Activated CD4-positive, alpha-beta T cell treated with anti-CD3 and anti-CD28 coated beads, Interleukin-2, amount 50 U/mL, for 24 hours (primary cell): ENCODE results near the gene ACTR10.
A peak's percentile ranks its signal among the peaks of the same experiment; 100 is the strongest.
"Not testable (repeated sequence)": the region's sequence is repeated elsewhere in the genome, so short reads cannot be mapped to it uniquely, and the experiment has no call there.

ENCODE experiments used
- DNase-seq, 2 donors: peaks; one replicate each; pipeline ENCODE4 v3.0.0-alpha.2; 2020; ENCODE audit warnings: low read depth in 1 of 2, low spot score in 1 of 2

ACTR10 gene

GRCh38 chr14:58215191-58215914 lies 15.4 kb downstream of the ACTR10 start:
- no peak for DNase-seq

- no peak for DNase-seq
Measured at GRCh38 chr14:58216544-58216943, 16.6 kb downstream of the ACTR10 start.

DNA sequence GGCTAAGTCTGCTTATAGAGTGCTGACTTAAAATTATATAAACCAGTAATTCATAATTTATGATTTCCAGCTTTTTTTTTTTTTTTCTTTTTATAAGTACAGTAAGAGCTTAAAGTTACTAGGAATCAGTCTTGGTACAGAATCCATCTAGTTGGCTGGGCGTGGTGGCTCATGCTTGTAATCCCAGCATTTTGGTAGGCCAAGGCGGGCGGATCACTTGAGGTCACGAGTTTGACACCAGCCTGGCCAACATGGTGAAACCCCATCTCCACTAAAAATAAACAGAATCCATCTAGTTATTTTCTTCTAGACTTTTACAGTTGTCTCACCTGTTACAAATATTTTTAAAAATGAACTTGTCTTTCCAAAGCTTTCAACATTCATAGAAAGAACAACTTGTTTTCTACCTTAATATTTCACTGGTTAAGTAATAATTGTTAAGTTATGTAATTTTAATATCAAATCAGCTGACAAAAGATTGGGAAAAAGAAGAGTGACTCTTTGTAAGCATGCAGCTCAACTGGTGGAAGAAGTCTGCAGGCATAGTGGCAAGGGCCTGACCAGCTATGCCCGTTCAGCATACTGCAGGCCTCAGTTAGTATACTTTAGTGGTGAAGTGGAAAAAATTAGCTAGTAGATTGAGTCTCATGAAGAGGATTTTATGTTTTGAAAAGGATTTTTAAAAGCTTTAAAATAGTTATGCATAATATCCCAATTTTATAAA lies 27.3 kb downstream of the ACTR10 start:
- no peak for DNase-seq

DNA sequence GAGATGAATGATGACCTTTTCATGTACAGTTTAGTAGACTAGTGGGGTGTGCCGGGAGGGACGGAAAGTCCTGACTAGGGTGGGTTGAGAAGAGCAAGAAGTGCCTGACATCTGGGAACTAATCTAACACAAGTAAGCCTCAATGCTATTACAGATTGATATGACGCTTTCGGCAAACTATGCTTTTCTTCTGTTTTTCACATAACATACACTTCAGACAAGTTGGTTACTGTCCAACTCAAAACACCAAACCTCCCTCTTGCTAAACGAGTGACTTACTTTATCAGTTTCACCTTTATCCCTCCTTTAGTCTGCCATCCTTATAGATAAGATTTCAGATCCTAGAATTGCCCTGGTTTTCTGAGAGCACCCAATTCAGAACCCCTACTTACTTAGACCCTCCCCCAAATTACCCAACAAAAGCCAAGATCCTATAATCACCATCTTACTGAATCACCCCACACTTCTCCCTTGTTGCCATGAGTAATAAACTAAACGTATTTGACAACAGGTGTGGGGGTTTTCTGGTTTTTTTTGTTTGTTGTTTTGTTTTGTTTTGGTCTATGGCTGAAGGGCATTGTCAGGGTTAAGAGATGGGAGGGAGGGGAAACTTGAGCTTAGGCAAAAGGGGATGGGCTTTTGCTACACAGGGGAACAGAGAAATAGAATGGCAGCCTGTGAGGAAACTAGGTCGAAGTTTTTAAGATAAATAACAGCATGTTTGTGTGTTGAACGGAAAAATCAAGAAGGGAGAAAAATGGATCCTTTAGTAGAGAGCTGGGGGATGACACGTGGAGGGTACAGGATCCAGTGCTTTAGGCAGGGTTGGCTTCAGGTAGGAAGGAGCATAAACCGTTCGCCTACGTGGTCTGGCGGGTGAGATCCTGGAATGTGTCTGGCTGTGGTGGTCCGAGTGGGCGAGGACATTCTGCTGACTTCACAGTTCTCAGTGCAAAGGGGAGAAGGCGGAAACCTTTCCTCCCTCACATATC lies 38.6 kb downstream of the ACTR10 start:
- DNase-seq = no peak

- peak; percentile 81 to 82 for DNase-seq
Measured at GRCh38 chr14:58239244-58240195, 39.6 kb downstream of the ACTR10 start.

DNA sequence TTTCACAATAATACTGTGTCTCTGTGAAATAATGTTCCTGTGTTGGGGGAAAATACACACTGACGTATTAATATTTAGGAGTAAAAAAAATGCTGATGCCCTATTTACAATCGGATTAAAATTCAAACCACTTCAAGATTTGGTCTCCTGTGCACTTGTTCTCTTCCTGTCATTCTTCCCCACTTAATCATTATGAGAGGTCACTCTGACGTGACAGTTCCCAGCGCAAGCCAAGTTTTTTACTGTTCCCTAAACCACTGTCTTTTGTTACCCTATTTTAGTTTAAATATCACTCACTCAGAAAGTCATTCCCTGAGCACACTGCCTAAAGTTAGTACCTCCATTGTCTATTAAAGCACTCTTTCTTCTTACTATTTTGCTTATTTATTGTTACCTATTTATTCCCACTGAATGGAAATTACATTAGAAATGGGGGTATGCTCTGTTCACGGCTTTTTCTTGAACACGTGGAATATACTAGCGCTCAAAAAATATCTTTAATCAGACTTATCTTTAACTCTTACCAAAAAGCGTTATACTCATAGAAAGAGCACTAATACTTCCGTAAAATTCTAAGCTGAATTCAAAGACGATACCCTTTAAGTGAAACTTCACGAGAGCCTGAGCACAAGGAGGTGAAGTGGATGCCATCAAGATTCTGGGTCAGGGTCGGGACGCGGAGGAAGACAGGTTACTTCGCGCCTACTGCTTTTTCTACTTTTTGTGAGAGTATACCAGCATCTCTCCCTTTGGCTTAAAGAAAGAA lies 44.0 kb downstream of the ACTR10 start:
- DNase-seq = peak in 1 of 2 donors; percentile 17

DNA sequence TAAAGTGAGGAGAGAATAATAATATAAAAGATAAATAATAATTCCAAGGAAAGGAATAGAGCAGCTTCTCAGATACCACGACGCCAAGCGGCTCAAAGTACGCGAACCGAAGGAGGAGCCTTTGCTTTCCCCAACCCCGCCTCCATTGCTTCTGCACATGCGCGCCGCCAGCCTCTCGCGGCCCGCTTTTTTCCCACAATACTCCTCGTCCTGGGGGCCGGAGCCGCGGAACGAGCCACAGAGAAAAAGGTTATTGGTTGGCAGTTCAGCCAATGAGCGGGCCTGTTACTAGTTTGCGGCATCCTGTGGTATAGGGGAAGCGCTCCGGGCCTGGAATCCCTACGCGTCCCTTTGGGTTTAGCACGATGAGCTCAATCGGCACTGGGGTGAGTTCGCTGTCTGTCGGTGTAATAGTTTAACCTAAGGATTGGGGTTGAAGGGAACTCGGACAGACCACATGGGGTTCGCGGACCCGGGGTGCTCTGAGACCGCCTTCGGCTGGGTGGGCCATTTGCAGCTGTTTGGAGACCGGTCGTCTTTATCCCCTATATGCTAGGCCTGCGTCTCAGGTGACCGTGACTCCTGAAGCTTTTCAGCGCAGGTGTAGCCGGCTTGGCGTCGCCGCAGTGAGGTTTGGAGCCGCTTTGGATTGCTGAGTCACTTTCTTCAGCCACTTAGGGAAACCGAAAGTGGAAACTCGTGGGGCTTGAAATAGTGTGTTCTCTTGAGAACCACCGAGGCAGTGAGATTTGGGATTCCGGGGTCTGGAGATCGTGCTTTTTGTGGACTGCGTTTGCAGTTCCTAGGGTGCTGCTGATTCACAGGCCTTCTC lies 44.8 kb downstream of the ACTR10 start, which contains the start of gene PSMA3:
PSMA3 (plus strand) TSS at position 288 of the 832 bp plus-strand sequence; CDS start at position 366, 78 bp downstream.
- peak; percentile 91 to 98 for DNase-seq

GRCh38 chr14:58245562-58245961 lies 45.6 kb downstream of the ACTR10 start:
- no peak for DNase-seq

DNA sequence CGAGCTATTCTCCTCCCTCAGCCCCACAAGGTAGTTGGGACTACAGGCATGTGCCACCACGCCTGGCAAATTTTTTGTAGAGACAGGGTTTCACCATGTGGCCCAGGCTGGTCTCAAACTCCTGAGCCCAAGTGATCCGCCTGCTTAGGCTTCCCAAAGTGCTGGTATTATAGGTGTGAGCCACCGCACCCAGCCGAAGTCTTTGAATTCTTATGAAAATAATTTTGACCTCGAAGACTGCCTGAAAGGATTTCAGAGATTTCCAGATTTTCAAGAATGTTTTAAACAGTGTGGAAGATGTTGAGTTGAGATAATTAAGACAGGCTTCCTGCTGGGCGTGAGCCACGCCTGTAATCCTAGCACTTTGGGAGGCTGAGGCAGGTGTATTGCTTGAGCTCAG lies 49.7 kb downstream of the ACTR10 start:
- DNase-seq = no peak

DNA sequence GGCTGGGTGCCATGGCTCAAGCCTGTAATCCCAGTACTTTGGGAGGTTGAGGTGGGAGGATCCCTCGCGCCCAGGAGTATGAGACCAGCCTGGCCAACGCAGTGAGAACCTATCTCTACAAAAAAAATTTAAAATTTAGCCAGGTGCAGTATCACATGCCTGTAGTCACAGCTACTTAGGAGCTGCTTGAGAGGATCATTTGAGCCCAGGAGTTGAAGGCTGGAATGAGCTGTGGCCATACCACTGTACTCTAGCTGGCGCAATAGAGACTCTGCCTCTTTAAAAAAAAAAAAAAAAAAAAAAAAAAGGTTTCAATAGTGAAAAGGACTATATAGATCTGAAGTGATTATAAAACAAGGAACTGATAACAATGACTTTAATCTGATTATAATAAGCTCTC lies 58.2 kb downstream of the ACTR10 start:
- no peak for DNase-seq

DNA sequence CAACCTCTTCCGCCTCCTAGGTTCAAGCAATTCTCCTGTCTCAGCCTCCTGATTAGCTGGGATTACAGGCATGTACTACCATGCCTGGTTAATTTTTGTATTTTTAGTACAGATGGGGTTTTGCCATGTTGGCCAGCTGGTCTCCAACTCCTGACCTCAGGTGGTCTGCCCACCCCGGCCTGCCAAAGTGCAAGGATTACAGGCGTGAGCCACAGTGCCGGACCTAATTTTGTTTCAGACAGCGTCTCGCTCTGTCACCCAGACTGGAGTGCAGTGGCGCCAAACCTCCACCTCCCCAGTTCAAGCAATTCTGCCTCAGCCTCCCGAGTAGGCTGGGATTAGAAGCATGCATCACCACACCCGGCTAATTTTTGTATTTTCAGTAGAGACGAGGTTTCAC lies 62.1 kb downstream of the ACTR10 start:
- DNase-seq = not testable (repeated sequence)

DNA sequence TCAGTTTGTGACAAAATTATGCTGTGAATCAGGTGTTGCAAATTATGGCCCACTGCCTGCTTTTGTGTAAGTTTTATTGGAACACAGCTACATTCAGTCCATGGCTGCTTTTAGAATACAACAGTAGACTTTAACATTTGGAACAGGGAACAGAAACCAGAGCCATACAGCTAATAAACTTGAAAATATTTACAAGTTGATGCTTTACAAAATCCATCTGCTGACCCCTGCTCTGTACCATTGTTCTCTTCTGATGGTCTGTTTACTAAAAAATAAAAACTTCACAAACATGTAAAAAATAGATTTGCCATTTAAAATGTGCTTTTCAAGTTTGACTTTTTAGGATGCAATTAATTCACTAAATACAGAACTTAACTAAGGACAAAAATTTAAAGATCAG lies 65.5 kb downstream of the ACTR10 start:
- DNase-seq = no peak

DNA sequence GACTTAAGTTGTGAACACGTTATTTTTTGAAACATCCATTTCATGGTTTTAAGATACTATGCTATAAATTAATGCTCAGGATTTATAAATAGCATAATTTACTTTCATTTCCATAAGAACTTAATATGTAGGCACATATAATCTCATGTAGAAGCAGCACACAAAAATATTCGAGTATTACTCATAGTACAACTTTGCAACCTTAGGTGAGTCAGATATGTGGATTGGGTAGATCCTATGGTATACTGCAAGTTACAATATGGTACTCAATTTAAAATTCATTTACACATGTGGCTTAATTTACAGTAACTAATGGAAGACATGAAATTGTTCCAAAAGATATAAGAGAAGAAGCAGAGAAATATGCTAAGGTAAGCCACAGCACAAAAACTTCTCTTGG lies 70.7 kb downstream of the ACTR10 start:
- no peak for DNase-seq

DNA sequence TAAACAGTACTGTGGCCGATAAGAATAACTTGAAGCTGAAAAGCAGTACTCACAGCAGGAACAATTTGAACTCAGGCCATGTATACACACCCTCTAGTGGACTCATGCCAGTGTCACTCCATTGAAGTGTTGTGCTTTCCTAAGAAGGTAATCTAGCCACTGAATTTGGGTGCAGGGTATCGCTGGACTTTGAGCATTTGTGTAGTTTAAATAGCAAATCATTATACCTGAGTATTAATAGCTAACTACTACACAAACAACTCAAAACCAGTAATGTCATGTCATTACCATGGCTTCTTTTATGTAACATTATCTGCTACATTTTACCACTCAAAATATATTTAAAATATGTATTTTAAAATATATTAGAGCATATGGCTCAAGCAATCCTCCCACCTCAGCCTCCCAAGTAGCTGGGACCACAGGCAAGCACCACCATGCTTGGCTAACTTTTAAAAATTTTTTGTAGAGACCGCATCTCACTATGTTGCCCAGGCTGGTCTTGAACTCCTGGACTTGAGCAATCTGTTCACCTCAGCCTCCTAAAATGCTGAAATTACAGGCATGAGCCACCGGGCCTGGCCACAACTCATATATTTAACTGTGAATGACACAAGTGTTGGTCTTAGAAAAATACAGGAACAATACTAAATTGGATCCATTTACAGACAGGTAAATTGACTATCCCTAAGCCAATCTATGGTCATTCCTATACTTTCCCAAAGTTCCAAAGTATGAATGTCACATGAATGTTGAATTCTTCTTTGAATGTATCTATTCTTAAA lies 72.8 kb downstream of the ACTR10 start:
- DNase-seq = no peak

- DNase-seq = no peak
Measured at GRCh38 chr14:58274881-58275280, 74.9 kb downstream of the ACTR10 start.

DNA sequence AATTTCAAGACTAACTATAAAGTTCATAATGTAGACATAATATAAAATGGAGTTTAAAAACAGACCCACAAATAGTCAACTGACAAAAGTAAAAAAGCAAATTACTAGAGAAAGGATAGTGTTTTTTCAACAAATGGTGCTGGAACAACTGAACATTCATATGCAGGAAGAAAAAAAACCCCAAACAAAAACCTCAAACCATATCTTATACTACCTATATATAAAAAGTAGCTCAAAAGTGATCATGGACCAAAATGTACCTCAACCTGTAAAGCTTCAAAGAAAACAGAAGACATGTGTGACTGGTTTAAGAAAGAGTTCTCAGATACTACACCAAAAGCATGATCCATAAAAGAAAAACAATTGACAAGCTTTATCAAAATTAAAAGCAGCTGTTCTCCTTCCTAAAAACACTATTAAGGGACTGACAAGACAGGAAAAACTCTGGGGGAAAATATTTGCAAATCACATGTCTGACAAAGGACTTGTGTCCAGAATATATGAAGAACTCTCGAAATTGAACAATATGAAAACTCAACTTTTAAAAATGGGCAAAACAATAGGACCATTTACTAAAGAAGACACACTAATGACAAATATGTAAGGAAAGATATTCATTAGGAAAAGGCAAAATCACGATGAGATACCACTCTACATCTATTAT lies 75.7 kb downstream of the ACTR10 start:
- DNase-seq = no peak

DNA sequence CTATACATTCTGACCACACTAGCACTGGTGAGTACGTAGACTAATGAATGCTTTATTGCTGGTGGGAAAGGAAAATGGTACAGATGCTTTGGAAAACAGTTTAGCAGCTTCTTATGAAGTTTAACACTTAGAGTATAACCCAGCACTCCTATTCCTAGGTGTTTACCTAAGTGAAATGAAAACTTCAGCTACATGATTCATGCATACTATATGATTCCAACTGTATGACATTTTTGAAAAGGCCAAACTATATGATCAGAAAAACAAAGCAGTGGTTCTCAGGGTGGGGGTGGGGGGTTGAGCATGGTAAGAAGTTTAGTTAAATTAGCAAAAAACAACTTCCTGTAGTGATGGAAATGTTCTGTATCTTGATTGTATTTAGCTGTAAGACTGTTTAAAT lies 76.3 kb downstream of the ACTR10 start:
- no peak for DNase-seq
